Pancreas (tissue), 10 donors: ENCODE data around the gene TPSD1. TPM values are rescaled to one million over a fixed set of nuclear protein-coding genes. Genes with fewer than 3 reads are reported as not detected.
"Not testable (repeated sequence)": the region's sequence is repeated elsewhere in the genome, so short reads cannot be mapped to it uniquely, and the experiment has no call there.

Source experiments
- ATAC-seq, 4 donors: fragments of 200-7000 bp; cut with Tn5 transposase; one replicate each; pipeline versions ENCODE4 v1.8.0 to v1.9.1; 2020; ENCODE audit warnings: mild to moderate bottlenecking in 4 of 4, moderate library complexity in 4 of 4
- DNase-seq, 6 donors: peaks; one replicate each; pipeline ENCODE4 v3.0.0-alpha.2; 2020
- FAIRE-seq: peaks from 2 replicates; lab custom pipeline; 2012; peaks lifted over from hg19 to GRCh38; lab: Jason Lieb, UNC
- H3K27ac ChIP-seq, 4 donors: fragments of 200-600 bp; sonication (generic); 1 replicate in 3 of 4; 2 replicates in 1 of 4; pipeline versions ENCODE4 v1.5.0 to v1.8.0; 2020
- H3K27me3 ChIP-seq, 4 donors: fragments of 200-600 bp; one replicate each; pipeline ENCODE4 v1.8.0; 2021
- H3K36me3 ChIP-seq, 3 donors: fragments of 200-600 bp; sonication (generic) in 1 of 3; one replicate each; pipeline versions ENCODE4 v1.5.0 to v1.8.0; 2020 to 2021
- H3K4me1 ChIP-seq, 3 donors: fragments of 200-600 bp; one replicate each; pipeline ENCODE4 v1.8.0; 2021
- H3K4me3 ChIP-seq, 4 donors: fragments of 200-600 bp; sonication (generic) in 2 of 4; one replicate each; pipeline versions ENCODE4 v1.5.0 to v1.8.0; 2020 to 2021
- H3K9me3 ChIP-seq, 4 donors: fragments of 200-600 bp; one replicate each; pipeline ENCODE4 v1.8.0; 2021
- CTCF ChIP-seq, 4 donors: fragments of 200-600 bp; sonication (generic) in 3 of 4; IDR thresholded peaks; one replicate each; pipeline versions ENCODE4 v1.5.0 to v1.8.0; 2021; ENCODE audit warnings: antibody characterized with exemption in 4 of 4
- WGBS, 2 donors: extraction: QIAGEN DNeasy Blood & Tissue Kit; methylation state at CpG; one replicate each; pipeline ENCODE4 v1.1.7; 2013; 5-methylcytosine and 5-hydroxymethylcytosine counted together
- intact Hi-C, 3 donors: fragments of 100-400 bp; cut with DNase I; formaldehyde crosslinking; loops; one replicate each; pipeline versions ENCODE4 v1.11.1 to v1.14.2; 2022
- polyA plus RNA-seq, 2 donors: library from polyadenylated mRNA; stranded (reverse); fragments of 200-250 nt; gene quantifications; one replicate each; pipeline ENCODE4 v1.2.3, GENCODE V29; 2013
- total RNA-seq, 6 donors: library from RNA; stranded (reverse); fragmentation: NEBNext Ultra II Directional in 4 of 6; extraction: Animal tissue kit (Norgen Biotek cat#: 25700) in 4 of 6; gene quantifications; one replicate each; pipeline versions ENCODE4 v1.2.1 to v1.2.4, GENCODE V29; 2021 to 2023
- donor health status: healthy with polysubstance abuse.
- donor health status: DM: no; HTN: no; CAD: no; lungs with moderate emphysema.
- donor health status: DM: no; HTN: no; CAD: no.
- donor health status: control.
- donor health status: control.
- donor health status: Bipolar disorder and iron deficiency.
- donor health status: DM: yes; HTN: yes; CAD: no.
- donor health status: DM: no; HTN: no; CAD: no.
- donor health status: DM: no; HTN: no; CAD: no.
- donor health status: DM: yes; HTN: yes; CAD: no.

Gene TPSD1
- total and polyA plus RNA-seq, 8 donors, result 0.19 to 0.61 (median 0.26) TPM; not detected in 5

- DNase-seq (peak in 1 of 6 donors; percentile 30), ATAC-seq (no peak), FAIRE-seq (no peak)
- Histone ChIP-seq H3K4me1 (no peaks in the 10 kb centered on the region), H3K36me3 (no peaks in the 10 kb centered on the region), H3K27ac (no peak overlapping the region), H3K4me3 (no peak overlapping the region), H3K9me3 (no peaks in the 10 kb centered on the region), H3K27me3 (no peaks in the 10 kb centered on the region)
- 73 to 84% methylated on average over 36 to 38 of the region's 38 CpGs for WGBS, 2 donors
- no peak for TF ChIP-seq CTCF (IDR thresholded peaks at IDR 0.05)
- intact Hi-C loops, result no loop called here
These were observed 32.3 kb upstream of the TPSD1 start for GRCh38 chr16:1223355-1224214.

- DNase-seq (peak in 1 of 6 donors; percentile 48), FAIRE-seq (no peak), ATAC-seq (no peak)
- Histone ChIP-seq H3K27ac (no peak overlapping the region), H3K36me3 (no peaks in the 10 kb centered on the region), H3K9me3 (no peaks in the 10 kb centered on the region), H3K27me3 (no peaks in the 10 kb centered on the region), H3K4me1 (no peaks in the 10 kb centered on the region), H3K4me3 (no peak overlapping the region)
- intact Hi-C loops, result no loop called here
- WGBS, 2 donors, result 68 to 77% methylated on average over 6 to 9 of the region's 9 CpGs
- TF ChIP-seq CTCF (IDR thresholded peaks at IDR 0.05), result no peak
These were observed 31.3 kb upstream of the TPSD1 start for GRCh38 chr16:1224558-1224957.

- no peak within 1 kb of the TSS for H3K4me3 ChIP-seq
- no peaks in the 10 kb centered on the region for H3K36me3 ChIP-seq
- intact Hi-C loops, result no loop called here
- no peaks in the 10 kb centered on the region for H3K27me3 ChIP-seq
- no peak within 1 kb of the TSS for H3K27ac ChIP-seq
- no peak for FAIRE-seq
- peak in 1 of 6 donors; percentile 68 for DNase-seq
- H3K9me3 ChIP-seq, result no peaks in the 10 kb centered on the region
- H3K4me1 ChIP-seq, result no peaks in the 10 kb centered on the region
- WGBS, 2 donors, result 64 to 69% methylated on average over 10 of the region's 10 CpGs
- TF ChIP-seq CTCF (IDR thresholded peaks at IDR 0.05), result no peak
- peak in 2 of 4 donors; percentile 15 to 17 for ATAC-seq
These were observed 30.8 kb upstream of the TPSD1 start, which contains the start of gene TPSG1 for GRCh38 chr16:1225051-1225451. Gene TPSG1 (minus strand): TSS chr16:1225268. CDS start chr16:1225252, 16 bp downstream.

GRCh38 chr16:1225728-1226311, 30.0 kb upstream of the TPSD1 start:
- ATAC-seq (peak in 2 of 4 donors; percentile 44 to 50), DNase-seq (peak in 1 of 6 donors; percentile 72)
- H3K4me3 ChIP-seq, H3K36me3 ChIP-seq, H3K27ac ChIP-seq, H3K4me1 ChIP-seq, FAIRE-seq, H3K27me3 ChIP-seq, intact Hi-C loops, H3K9me3 ChIP-seq: not testable (repeated sequence)
- 56 to 62% methylated on average over 24 of the region's 24 CpGs for WGBS, 2 donors

- H3K27me3 ChIP-seq, H3K4me3 ChIP-seq, intact Hi-C loops, FAIRE-seq, H3K4me1 ChIP-seq, H3K9me3 ChIP-seq, ATAC-seq, H3K36me3 ChIP-seq, H3K27ac ChIP-seq: not testable (repeated sequence)
- peak in 1 of 6 donors; percentile 65 for DNase-seq
- whole genome bisulfite sequencing, 2 donors, result 32 to 36% methylated on average over 7 to 14 of the region's 14 CpGs
These were observed 29.2 kb upstream of the TPSD1 start for GRCh38 chr16:1226692-1227091.

GRCh38 chr16:1228227-1228626, 27.6 kb upstream of the TPSD1 start:
- intact Hi-C loops, H3K36me3 ChIP-seq, H3K27ac ChIP-seq, H3K9me3 ChIP-seq, H3K4me3 ChIP-seq, FAIRE-seq, H3K4me1 ChIP-seq, H3K27me3 ChIP-seq, ATAC-seq: not testable (repeated sequence)
- WGBS, 2 donors, result 57 to 61% methylated on average over 4 to 7 of the region's 7 CpGs
- peak in 1 of 6 donors; percentile 70 for DNase-seq

- 74 to 82% methylated on average over 6 to 12 of the region's 13 CpGs for WGBS, 2 donors
- H3K36me3 ChIP-seq, H3K9me3 ChIP-seq, H3K4me1 ChIP-seq, FAIRE-seq, H3K27ac ChIP-seq, intact Hi-C loops, H3K4me3 ChIP-seq, ATAC-seq, H3K27me3 ChIP-seq: not testable (repeated sequence)
- peak in 2 of 6 donors; percentile 17 to 44 for DNase-seq
These were observed 26.4 kb upstream of the TPSD1 start for GRCh38 chr16:1229476-1229875.

GRCh38 chr16:1230084-1230470, 25.8 kb upstream of the TPSD1 start, which contains the start of gene TPSB2:
Gene TPSB2 (minus strand): TSS chr16:1230184. CDS start chr16:1229951, 233 bp downstream.
- H3K4me1 ChIP-seq, H3K4me3 ChIP-seq, ATAC-seq, H3K36me3 ChIP-seq, H3K27ac ChIP-seq, FAIRE-seq, H3K9me3 ChIP-seq, H3K27me3 ChIP-seq, intact Hi-C loops: not testable (repeated sequence)
- 66% methylated on average over 4 of the region's 11 CpGs; no CpG with 5 or more reads in 1 of the 2 donors for WGBS, 2 donors
- DNase-seq, result peak in 1 of 6 donors; percentile 5
